HepG2 (cell line): ENCODE results near the gene RBM28. TPM values are rescaled to one million over a fixed set of nuclear protein-coding genes. Genes with fewer than 3 reads are reported as not detected.

Source experiments
- ATAC-seq: fragments of 200-7000 bp; cut with Tn5 transposase; 3 replicates; pipeline ENCODE4 v1.9.1; 2020; ENCODE audit warnings: mild to moderate bottlenecking, moderate library complexity
- BruUV-seq: library from RNA; stranded (reverse); fragments of 400-500 nt; replicated peaks from 2 replicates; lab custom pipeline; 2021; lab: Mats Ljungman, UMichigan
- CTCF ChIA-PET: fragments of 300-600 bp; formaldehyde crosslinking; extraction: SDS; loops from one replicate; lab custom pipeline; 2021; ENCODE audit warnings: low total read pairs, inconsistent platforms, low intra/inter-chr PET ratio; lab: Yijun Ruan, JAX
- POLR2A ChIA-PET: fragments of 350-600 bp; sonication (Branson Sonifier 250); formaldehyde crosslinking; loops from one replicate; lab custom pipeline; 2020; ENCODE audit warnings: antibody characterized with exemption, inconsistent platforms; lab: Yijun Ruan, JAX
- DNase-seq: peaks from one replicate; pipeline ENCODE4 v3.0.0-alpha.2; 2015; ENCODE audit warnings: low spot score
- FAIRE-seq: peaks from 3 replicates; lab custom pipeline; 2011; peaks lifted over from hg19 to GRCh38; lab: Jason Lieb, UNC
- H2AFZ ChIP-seq: one replicate; pipeline ENCODE4 v1.6.1; 2011; ENCODE audit warnings: low read length, inconsistent platforms
- H3K27ac ChIP-seq: fragments of 300-600 bp; 3 replicates; pipeline ENCODE4 v1.8.0; 2011; ENCODE audit warnings: mixed run types, mild to moderate bottlenecking, mixed read lengths, low read length, inconsistent platforms; ENCODE audit not compliant: insufficient read depth; ENCODE audit errors: extremely low read length
- H3K27me3 ChIP-seq, 2 experiments: fragments of 200-600 bp in 1 of 2; 2 replicates in 1 of 2; 3 replicates in 1 of 2; pipeline versions ENCODE4 v1.6.0 to v1.8.0; 2011; ENCODE audit warnings: low read length in 2 of 2, mild to moderate bottlenecking in 2 of 2, moderate library complexity in 2 of 2, inconsistent platforms in 1 of 2; ENCODE audit not compliant: insufficient read depth in 2 of 2, control insufficient read depth in 1 of 2
- H3K36me3 ChIP-seq, 2 experiments: fragments of 200-600 bp in 1 of 2; replicated peaks in 1 of 2; 2 replicates in 1 of 2; 3 replicates in 1 of 2; pipeline versions ENCODE4 v1.5.1 to v1.8.0; 2011; ENCODE audit warnings: low read length in 2 of 2, inconsistent platforms in 1 of 2; ENCODE audit not compliant: insufficient read depth in 2 of 2, control insufficient read depth in 1 of 2
- H3K4me1 ChIP-seq: 2 replicates; pipeline ENCODE4 v1.5.1; 2012; ENCODE audit warnings: low read length, inconsistent platforms; ENCODE audit not compliant: insufficient read depth
- H3K4me2 ChIP-seq: 2 replicates; pipeline ENCODE4 v1.6.0; 2011; ENCODE audit warnings: low read depth, low read length, inconsistent platforms
- H3K4me3 ChIP-seq, 3 experiments: fragments of 200-600 bp in 1 of 3; sonication (generic), shearing (Covaris generic) in 1 of 3; replicated peaks in 1 of 3; 2 replicates each; pipeline ENCODE4 v1.5.1; 2011 to 2016; ENCODE audit warnings: low read length in 3 of 3, inconsistent platforms in 2 of 3, low read depth in 2 of 3, mild to moderate bottlenecking in 2 of 3, control low read depth in 1 of 3, mixed read lengths in 1 of 3; ENCODE audit not compliant: insufficient read depth in 1 of 3
- H3K79me2 ChIP-seq: one replicate; pipeline ENCODE4 v1.6.1; 2011; ENCODE audit warnings: low read length, inconsistent platforms; ENCODE audit not compliant: insufficient read depth
- H3K9ac ChIP-seq: 2 replicates; pipeline ENCODE4 v1.6.0; 2011; ENCODE audit warnings: mild to moderate bottlenecking, low read depth, low read length, inconsistent platforms; ENCODE audit not compliant: insufficient read depth
- H3K9me3 ChIP-seq: 2 replicates; pipeline ENCODE4 v1.5.1; 2012; ENCODE audit warnings: mild to moderate bottlenecking, low read length
- H4K20me1 ChIP-seq: 2 replicates; pipeline ENCODE4 v1.6.0; 2011; ENCODE audit warnings: inconsistent platforms, mild to moderate bottlenecking, low read length, moderate library complexity; ENCODE audit not compliant: insufficient read depth
- CEBPB ChIP-seq: IDR thresholded peaks from 2 replicates; pipeline ENCODE4 v1.6.1; 2011; ENCODE audit warnings: low read depth, low read length, improper control_type of control experiment, borderline replicate concordance
- DPF2 ChIP-seq: sonication (generic); formaldehyde crosslinking; IDR thresholded peaks from 2 replicates; pipeline ENCODE4 v1.4.0; 2020; ENCODE audit warnings: mild to moderate bottlenecking, low read depth, missing genetic modification reagents, borderline replicate concordance
- HOXA5 ChIP-seq: sonication (generic); formaldehyde crosslinking; IDR thresholded peaks from 2 replicates; pipeline ENCODE4 v1.4.0; 2020; ENCODE audit warnings: missing genetic modification reagents
- IRX3 ChIP-seq: sonication (generic); formaldehyde crosslinking; IDR thresholded peaks from 2 replicates; pipeline ENCODE4 v1.8.1; 2023; ENCODE audit warnings: mild to moderate bottlenecking, low read depth, missing genetic modification reagents, borderline replicate concordance
- KAT8 ChIP-seq: IDR thresholded peaks from 2 replicates; pipeline ENCODE4 v1.6.1; 2016; ENCODE audit warnings: missing genetic modification reagents, missing compliant biosample characterization
- MEIS2 ChIP-seq: sonication (generic); formaldehyde crosslinking; IDR thresholded peaks from 2 replicates; pipeline ENCODE4 v1.9.0; 2021; ENCODE audit warnings: mild to moderate bottlenecking, missing genetic modification reagents
- NFATC3 ChIP-seq: sonication (generic); formaldehyde crosslinking; IDR thresholded peaks from 2 replicates; pipeline ENCODE4 v1.5.1; 2020; ENCODE audit warnings: mild to moderate bottlenecking, missing genetic modification reagents
- RBFOX2 ChIP-seq: fragments of 200-400 bp; formaldehyde crosslinking; IDR thresholded peaks from 2 replicates; pipeline ENCODE4 v1.6.1; 2017; ENCODE audit warnings: low read depth, mild to moderate bottlenecking, low read length
- SALL2 ChIP-seq: sonication (generic); formaldehyde crosslinking; IDR thresholded peaks from 2 replicates; pipeline ENCODE4 v1.8.1; 2023; ENCODE audit warnings: mild to moderate bottlenecking, missing genetic modification reagents, inconsistent platforms
- SIX1 ChIP-seq: sonication (generic); formaldehyde crosslinking; IDR thresholded peaks from 2 replicates; pipeline ENCODE4 v1.4.0; 2020; ENCODE audit warnings: missing genetic modification reagents, borderline replicate concordance
- SIX4 ChIP-seq: sonication (generic); formaldehyde crosslinking; IDR thresholded peaks from 2 replicates; pipeline ENCODE4 v1.4.0; 2020; ENCODE audit warnings: missing genetic modification reagents
- SNAI1 ChIP-seq: sonication (generic); formaldehyde crosslinking; IDR thresholded peaks from 2 replicates; pipeline ENCODE4 v1.5.0; 2020; ENCODE audit warnings: mild to moderate bottlenecking, missing genetic modification reagents, borderline replicate concordance
- SNAPC5 ChIP-seq: sonication (generic); formaldehyde crosslinking; IDR thresholded peaks from 2 replicates; pipeline ENCODE4 v1.8.1; 2023; ENCODE audit warnings: mild to moderate bottlenecking, missing genetic modification reagents, borderline replicate concordance
- SYNCRIP ChIP-seq: fragments of 200-400 bp; formaldehyde crosslinking; IDR thresholded peaks from 2 replicates; pipeline ENCODE4 v1.6.1; 2018; ENCODE audit warnings: mild to moderate bottlenecking, low read depth, low read length; ENCODE audit not compliant: insufficient read depth
- YY1 ChIP-seq: IDR thresholded peaks from 2 replicates; pipeline ENCODE4 v1.6.1; 2011; ENCODE audit warnings: low read length, low read depth, moderate library complexity, mild to moderate bottlenecking; ENCODE audit not compliant: insufficient read depth, insufficient replicate concordance
- ZBTB7A ChIP-seq: sonication (generic); formaldehyde crosslinking; IDR thresholded peaks from 2 replicates; pipeline ENCODE4 v1.8.0; 2022; ENCODE audit warnings: mild to moderate bottlenecking, missing genetic modification reagents
- ZNF33A ChIP-seq: sonication (generic); formaldehyde crosslinking; IDR thresholded peaks from 2 replicates; pipeline ENCODE4 v1.5.1; 2020; ENCODE audit warnings: missing genetic modification reagents, mild to moderate bottlenecking, moderate library complexity, borderline replicate concordance
- ZNF510 ChIP-seq: sonication (generic); formaldehyde crosslinking; IDR thresholded peaks from 2 replicates; pipeline ENCODE4 v1.4.0; 2020; ENCODE audit warnings: low read depth, mild to moderate bottlenecking, missing genetic modification reagents
- ZNF557 ChIP-seq: sonication (generic); formaldehyde crosslinking; IDR thresholded peaks from 2 replicates; pipeline ENCODE4 v1.4.0; 2020; ENCODE audit warnings: missing genetic modification reagents
- ZNF678 ChIP-seq: sonication (generic); formaldehyde crosslinking; IDR thresholded peaks from 2 replicates; pipeline ENCODE4 v1.4.0; 2020; ENCODE audit warnings: mild to moderate bottlenecking, missing genetic modification reagents
- in situ Hi-C: cut with HindIII; loops from 2 replicates; pipeline ENCODE4 v1.10.0; 2017; ENCODE audit warnings: low pct_unique_long_range_greater_than_20kb; ENCODE audit not compliant: extremely low pct_ligation_motif_present
- intact Hi-C: fragments of 100-400 bp; cut with micrococcal nuclease; formaldehyde crosslinking; loops from one replicate; pipeline ENCODE4 v1.10.0; 2022; ENCODE audit not compliant: unreplicated experiment
- polyA plus RNA-seq, 8 experiments: library from polyadenylated mRNA; depleted of rRNA in 3 of 8; stranded (reverse) in 7 of 8; unstranded in 1 of 8; fragments of >200 nt; fragmentation: Illumina TruSeq in 4 of 8; extraction: Trizol in 4 of 8; gene quantifications; 2 replicates each; pipeline versions ENCODE4 v1.2.1 to v1.2.3, GENCODE V29; 2011 to 2016; ENCODE audit warnings: low read depth in 4 of 8, missing spikeins in 1 of 8, mixed read lengths in 1 of 8; ENCODE audit not compliant: insufficient read depth in 1 of 8
- total RNA-seq, 5 experiments: library from RNA; depleted of rRNA; stranded (reverse); fragments of >200 nt; fragmentation: Illumina TruSeq; extraction: Trizol; gene quantifications; 2 replicates each; pipeline ENCODE4 v1.2.3, GENCODE V29; 2016; ENCODE audit warnings: low read depth in 1 of 5

Gene RBM28
- total and polyA plus RNA-seq, 2 of the 13 experiments (the other 11 are each of a cell fraction or from before 2014, with no cell fraction given) = 20.5 to 49.0 TPM

GRCh38 chr7:128366986-128367385 is 23.3 kb upstream of the RBM28 start:
- Histone ChIP-seq H3K9ac (no peak overlapping the region), H3K36me3 (no peaks in the 10 kb centered on the region), H3K27me3 (peaks cover 6 to 42% of the 10 kb centered on the region in 2 experiments; a peak in 4 of 5 replicates), H3K4me3 (no peak overlapping the region), H3K4me2 (no peak overlapping the region), H3K9me3 (no peaks in the 10 kb centered on the region), H3K27ac (no peak overlapping the region), H4K20me1 (no peaks in the 10 kb centered on the region), H3K4me1 (peaks cover 3% of the 10 kb centered on the region; the same call in 1 of the 2 replicates), H2AFZ (no peak overlapping the region), H3K79me2 (no peaks in the 10 kb centered on the region)
- DNase-seq (no peak), ATAC-seq (no peak), FAIRE-seq (no peak)
- CTCF ChIA-PET = no interaction called here
- intact Hi-C loops = no loop called here
- POLR2A ChIA-PET = no interaction called here
- in situ Hi-C loops = no loop called here
- no TSS peak for BruUV-seq
- no peak for TF ChIP-seq SIX1
- no peak for TF ChIP-seq ZBTB7A (CRISPR knock-in tag)
- TF ChIP-seq SALL2 (CRISPR knock-in tag) = no peak
- no peak for TF ChIP-seq ZNF678 (CRISPR knock-in tag)
- TF ChIP-seq SYNCRIP = no peak
- no peak for TF ChIP-seq NFATC3 (CRISPR knock-in tag)
- no peak for TF ChIP-seq CEBPB
- TF ChIP-seq YY1 = no peak
- no peak for TF ChIP-seq DPF2 (CRISPR knock-in tag)
- no peak for TF ChIP-seq KAT8 (CRISPR knock-in tag)
- no peak for TF ChIP-seq HOXA5 (CRISPR knock-in tag)
- TF ChIP-seq ZNF33A (CRISPR knock-in tag) = no peak
- TF ChIP-seq SNAPC5 (CRISPR knock-in tag) = no peak
- TF ChIP-seq ZNF510 (CRISPR knock-in tag) = no peak
- TF ChIP-seq ZNF557 (CRISPR knock-in tag) = no peak
- TF ChIP-seq RBFOX2 = no peak
- TF ChIP-seq IRX3 (CRISPR knock-in tag) = no peak
- TF ChIP-seq SIX4 (CRISPR knock-in tag) = no peak
- no peak for TF ChIP-seq MEIS2 (CRISPR knock-in tag)
- no peak for TF ChIP-seq SNAI1 (CRISPR knock-in tag)
